Subcutaneous adipose tissue (tissue), 4 donors: ENCODE data around the gene RAI1. TPM values are rescaled to one million over a fixed set of nuclear protein-coding genes. Genes with fewer than 3 reads are reported as not detected.

Source experiments
- CTCF ChIP-seq: fragments of 450-650 bp; IDR thresholded peaks from one replicate; pipeline ENCODE4 v1.5.1; 2016; ENCODE audit warnings: low read depth, mild to moderate bottlenecking, control low read depth, antibody characterized with exemption, moderate library complexity
- total RNA-seq, 4 donors: library from RNA; depleted of rRNA; stranded (reverse); fragments of >200 nt; gene quantifications; one replicate each; pipeline ENCODE4 v1.1.0, GENCODE V29; 2016

RAI1 gene
- total RNA-seq, 4 donors from 2014 or later: 4.1 to 20.0 (median 7.5) TPM

- no peak for TF ChIP-seq CTCF
Measured at GRCh38 chr17:17809531-17810083, 128.3 kb downstream of the RAI1 start.

- no peak for TF ChIP-seq CTCF
Measured at GRCh38 chr17:17810084-17810894, 129.0 kb downstream of the RAI1 start.

GRCh38 chr17:17810895-17811248, 129.6 kb downstream of the RAI1 start:
- no peak for TF ChIP-seq CTCF

GRCh38 chr17:17811381-17812210, 130.3 kb downstream of the RAI1 start:
- no peak for TF ChIP-seq CTCF

- no peak for TF ChIP-seq CTCF
Measured at GRCh38 chr17:17812211-17813054, 131.2 kb downstream of the RAI1 start.

GRCh38 chr17:17813055-17813724, 131.9 kb downstream of the RAI1 start:
- no peak for TF ChIP-seq CTCF
